HEK293 (cell line): ENCODE measurements around the gene STAC2.
A peak's percentile ranks its signal among the peaks of the same experiment; 100 is the strongest.
"Not testable (repeated sequence)": the region's sequence is repeated elsewhere in the genome, so short reads cannot be mapped to it uniquely, and the experiment has no call there.

Experiments
- CTCF ChIA-PET: fragments of 350-600 bp; formaldehyde crosslinking; extraction: SDS; loops from one replicate; lab custom pipeline; 2021; ENCODE audit warnings: antibody characterized with exemption; lab: Yijun Ruan, JAX
- POLR2A ChIA-PET: fragments of 300-600 bp; formaldehyde crosslinking; extraction: SDS; loops from one replicate; lab custom pipeline; 2020; ENCODE audit warnings: antibody characterized with exemption, inconsistent platforms; lab: Yijun Ruan, JAX
- H3K27ac ChIP-seq: fragments of 200-500 bp; sonication (Bioruptor generic); 2 replicates; pipeline ENCODE4 v1.5.1; 2014; ENCODE audit warnings: low read depth, low read length, control low read depth, inconsistent platforms; ENCODE audit errors: extremely low read depth
- H3K36me3 ChIP-seq, 2 experiments: fragments of 200-500 bp in 1 of 2; sonication (Bioruptor generic) in 1 of 2; 1 replicate in 1 of 2; 2 replicates in 1 of 2; pipeline ENCODE4 v1.5.1; 2014 to 2017; ENCODE audit warnings: inconsistent platforms in 2 of 2, low read length in 2 of 2; ENCODE audit not compliant: control insufficient read depth in 2 of 2, insufficient read depth in 1 of 2
- H3K4me1 ChIP-seq: fragments of 200-500 bp; sonication (Bioruptor generic); 2 replicates; pipeline ENCODE4 v1.5.1; 2014; ENCODE audit warnings: mild to moderate bottlenecking, low read length, inconsistent platforms; ENCODE audit not compliant: control insufficient read depth, insufficient read depth
- H3K4me3 ChIP-seq: 2 replicates; pipeline ENCODE4 v1.5.1; 2011; ENCODE audit warnings: low read depth, mild to moderate bottlenecking, control low read depth, low read length, moderate library complexity
- H3K9me3 ChIP-seq: fragments of 200-500 bp; sonication (Bioruptor generic); 2 replicates; pipeline ENCODE4 v1.5.1; 2014; ENCODE audit warnings: low read depth, low read length, inconsistent platforms; ENCODE audit not compliant: control insufficient read depth, insufficient read depth
- GFI1B ChIP-seq: fragments of 450-650 bp; formaldehyde crosslinking; IDR thresholded peaks from 2 replicates; pipeline ENCODE4 v1.5.1; 2016; ENCODE audit warnings: missing biosample characterization, missing genetic modification characterization
- MZF1 ChIP-seq: fragments of 450-650 bp; formaldehyde crosslinking; IDR thresholded peaks from 2 replicates; pipeline ENCODE4 v1.5.1; 2017; ENCODE audit warnings: missing biosample characterization, missing genetic modification characterization, borderline replicate concordance
- YY2 ChIP-seq: fragments of 450-650 bp; formaldehyde crosslinking; IDR thresholded peaks from 2 replicates; pipeline ENCODE4 v1.5.1; 2016; ENCODE audit warnings: missing biosample characterization, missing genetic modification characterization
- ZBTB11 ChIP-seq: fragments of 450-650 bp; formaldehyde crosslinking; conservative IDR thresholded peaks from 2 replicates; pipeline ENCODE4 v1.5.1; 2016; ENCODE audit warnings: low read depth, missing biosample characterization, missing genetic modification characterization
- ZNF132 ChIP-seq: fragments of 450-650 bp; formaldehyde crosslinking; IDR thresholded peaks from 2 replicates; pipeline ENCODE4 v1.5.1; 2017; ENCODE audit warnings: missing biosample characterization, missing genetic modification characterization, borderline replicate concordance
- ZNF174 ChIP-seq: fragments of 450-650 bp; formaldehyde crosslinking; IDR thresholded peaks from 2 replicates; pipeline ENCODE4 v1.5.0; 2017; ENCODE audit warnings: missing biosample characterization, mild to moderate bottlenecking, missing genetic modification characterization
- ZNF211 ChIP-seq: fragments of 450-650 bp; formaldehyde crosslinking; IDR thresholded peaks from 2 replicates; pipeline ENCODE4 v1.5.1; 2016; ENCODE audit warnings: low read depth, missing biosample characterization, missing genetic modification characterization
- ZNF404 ChIP-seq: fragments of 450-650 bp; formaldehyde crosslinking; IDR thresholded peaks from 2 replicates; pipeline ENCODE4 v1.5.1; 2017; ENCODE audit warnings: missing biosample characterization, missing genetic modification characterization
- ZNF416 ChIP-seq: fragments of 450-650 bp; formaldehyde crosslinking; IDR thresholded peaks from 2 replicates; pipeline ENCODE4 v1.5.1; 2016; ENCODE audit warnings: missing biosample characterization, missing genetic modification characterization
- ZNF548 ChIP-seq: fragments of 450-650 bp; formaldehyde crosslinking; IDR thresholded peaks from 2 replicates; pipeline ENCODE4 v1.5.1; 2016; ENCODE audit warnings: missing biosample characterization, missing genetic modification characterization
- ZNF621 ChIP-seq: fragments of 450-650 bp; formaldehyde crosslinking; IDR thresholded peaks from 2 replicates; pipeline ENCODE4 v1.5.1; 2017; ENCODE audit warnings: missing biosample characterization, missing genetic modification characterization
- ZNF629 ChIP-seq: fragments of 450-650 bp; formaldehyde crosslinking; IDR thresholded peaks from 2 replicates; pipeline ENCODE4 v1.5.1; 2017; ENCODE audit warnings: missing biosample characterization, missing genetic modification characterization
- ZNF664 ChIP-seq: fragments of 450-650 bp; formaldehyde crosslinking; IDR thresholded peaks from 2 replicates; pipeline ENCODE4 v1.5.1; 2016; ENCODE audit warnings: missing biosample characterization, missing genetic modification characterization
- ZNF677 ChIP-seq: fragments of 450-650 bp; IDR thresholded peaks from 2 replicates; pipeline ENCODE4 v1.5.0; 2018; ENCODE audit warnings: missing biosample characterization, mild to moderate bottlenecking, missing genetic modification characterization, moderate library complexity
- ZSCAN23 ChIP-seq: fragments of 450-650 bp; formaldehyde crosslinking; IDR thresholded peaks from 2 replicates; pipeline ENCODE4 v1.5.1; 2016; ENCODE audit warnings: missing biosample characterization, missing genetic modification characterization
- TF ChIP-seq, protein P1 (sequence below): fragments of 450-650 bp; formaldehyde crosslinking; IDR thresholded peaks from 2 replicates; pipeline ENCODE4 v1.5.1; 2017; ENCODE audit warnings: missing biosample characterization, missing genetic modification characterization

Gene STAC2

DNA sequence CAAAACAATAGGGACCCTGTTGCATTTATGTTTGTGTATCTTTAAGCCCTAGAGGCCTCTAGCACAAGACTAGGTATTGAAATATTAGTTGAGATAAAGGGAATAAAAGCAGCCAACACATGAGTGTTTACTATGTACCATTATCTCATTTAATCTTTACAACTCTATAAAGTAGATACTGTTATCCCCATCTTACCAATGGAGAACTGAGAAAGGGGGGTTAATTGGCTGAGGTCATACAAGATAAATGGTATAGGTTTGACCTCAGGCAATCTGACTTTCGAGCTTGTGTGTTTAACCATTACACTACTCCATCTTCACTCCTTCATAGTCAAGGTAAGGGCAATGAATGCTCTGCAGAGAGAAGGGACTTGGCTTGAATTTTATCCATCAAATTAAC, 26.3 kb upstream of the STAC2 start (continued):
- TF ChIP-seq, protein P1, sequence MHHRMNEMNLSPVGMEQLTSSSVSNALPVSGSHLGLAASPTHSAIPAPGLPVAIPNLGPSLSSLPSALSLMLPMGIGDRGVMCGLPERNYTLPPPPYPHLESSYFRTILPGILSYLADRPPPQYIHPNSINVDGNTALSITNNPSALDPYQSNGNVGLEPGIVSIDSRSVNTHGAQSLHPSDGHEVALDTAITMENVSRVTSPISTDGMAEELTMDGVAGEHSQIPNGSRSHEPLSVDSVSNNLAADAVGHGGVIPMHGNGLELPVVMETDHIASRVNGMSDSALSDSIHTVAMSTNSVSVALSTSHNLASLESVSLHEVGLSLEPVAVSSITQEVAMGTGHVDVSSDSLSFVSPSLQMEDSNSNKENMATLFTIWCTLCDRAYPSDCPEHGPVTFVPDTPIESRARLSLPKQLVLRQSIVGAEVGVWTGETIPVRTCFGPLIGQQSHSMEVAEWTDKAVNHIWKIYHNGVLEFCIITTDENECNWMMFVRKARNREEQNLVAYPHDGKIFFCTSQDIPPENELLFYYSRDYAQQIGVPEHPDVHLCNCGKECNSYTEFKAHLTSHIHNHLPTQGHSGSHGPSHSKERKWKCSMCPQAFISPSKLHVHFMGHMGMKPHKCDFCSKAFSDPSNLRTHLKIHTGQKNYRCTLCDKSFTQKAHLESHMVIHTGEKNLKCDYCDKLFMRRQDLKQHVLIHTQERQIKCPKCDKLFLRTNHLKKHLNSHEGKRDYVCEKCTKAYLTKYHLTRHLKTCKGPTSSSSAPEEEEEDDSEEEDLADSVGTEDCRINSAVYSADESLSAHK, result peak; percentile 35; the same call in 1 of the 2 replicates
- TF ChIP-seq ZNF677 (tag by site-specific recombination) (no peak), ZNF174 (tag by site-specific recombination) (no peak), ZNF621 (no peak), YY2 (no peak), ZNF132 (tag by site-specific recombination) (no peak), ZNF664 (tag by site-specific recombination) (peak; percentile 91)

DNA sequence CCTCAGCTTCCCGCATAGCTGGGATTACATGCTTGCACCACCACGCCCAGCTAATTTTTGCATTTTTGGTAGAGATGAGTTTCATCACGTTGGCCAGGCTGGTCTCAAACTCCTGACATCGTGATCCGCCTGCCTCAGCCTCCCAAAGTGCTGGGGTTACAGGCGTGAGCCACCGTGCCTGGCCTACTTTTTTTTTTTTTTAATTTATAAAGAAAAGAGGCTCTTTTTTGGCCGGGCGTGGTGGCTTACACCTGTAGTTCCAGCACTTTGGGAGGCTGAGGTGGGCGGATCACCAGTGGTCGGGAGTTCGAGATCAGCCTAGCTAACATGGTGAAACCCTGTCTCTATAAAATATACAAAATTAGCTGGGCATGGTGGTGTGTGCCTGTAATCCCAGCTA, 24.3 kb upstream of the STAC2 start:
- H3K9me3 ChIP-seq, H3K4me3 ChIP-seq, H3K27ac ChIP-seq: not testable (repeated sequence)
- ChIA-PET POLR2A (interaction anchor here (0.9 kb wide), 1 partner anchor 43 kb away, joined by 3 read pairs; no protein-coding TSS in a partner anchor), CTCF (interaction anchor here (0.6 to 20.9 kb wide), 8 partner anchors 10 to 76 kb away, joined by 3 to 733 read pairs (median 6); partner anchors contain the start of gene RPL19)
- peaks cover 16% of the 10 kb centered on the region for H3K4me1 ChIP-seq
- H3K36me3 ChIP-seq, result peaks cover 4 to 13% of the 10 kb centered on the region in 2 experiments; a peak in 2 of 3 replicates

GRCh38 chr17:39246274-39246673, 20.5 kb upstream of the STAC2 start:
- Histone ChIP-seq H3K36me3 (no peaks in the 10 kb centered on the region; a peak in 1 of 3 replicates), H3K4me3 (no peak overlapping the region), H3K4me1 (no peaks in the 10 kb centered on the region; the same call in 1 of the 2 replicates), H3K27ac (no peak overlapping the region)
- CTCF ChIA-PET, result interaction anchor here (0.7 to 20.9 kb wide), 7 partner anchors 9 to 470 kb away, joined by 3 to 733 read pairs (median 28); partner anchors contain the start of genes ARL5C, RPL19 and STAC2
- POLR2A ChIA-PET, result interaction anchor here (6.6 kb wide), 1 partner anchor 39 kb away, joined by 72 read pairs; no protein-coding TSS in a partner anchor
- no peak for TF ChIP-seq ZNF629 (tag by site-specific recombination)
- TF ChIP-seq ZNF211, result no peak
- no peak for TF ChIP-seq ZNF548 (tag by site-specific recombination)
- TF ChIP-seq ZNF416 (tag by site-specific recombination), result no peak
- TF ChIP-seq GFI1B (tag by site-specific recombination), result no peak
- no peak for TF ChIP-seq ZSCAN23 (tag by site-specific recombination)
- TF ChIP-seq MZF1, result no peak
- TF ChIP-seq ZNF404 (tag by site-specific recombination), result no peak
- TF ChIP-seq ZBTB11 (tag by site-specific recombination), result no peak
- TF ChIP-seq, all 188 proteins: peak for 0
- no peaks in the 10 kb centered on the region for H3K9me3 ChIP-seq
